Endothelial cell of umbilical vein (primary cell): ENCODE data around the gene SEMA5A. TPM values are rescaled to one million over a fixed set of nuclear protein-coding genes. Genes with fewer than 3 reads are reported as not detected.

Experiments used
- BruUV-seq: library from RNA; stranded (reverse); fragments of 400-500 nt; replicated peaks from 2 replicates; lab custom pipeline; 2021; lab: Mats Ljungman, UMichigan
- CTCF ChIA-PET: fragments of 300-600, 350-600 bp; sonication (Branson Sonifier 250); formaldehyde crosslinking; loops from one replicate; lab custom pipeline; 2021; ENCODE audit warnings: antibody characterized with exemption, inconsistent platforms; lab: Charles Lee
- POLR2A ChIA-PET: fragments of 300-600, 350-600 bp; sonication (Branson Sonifier 250); formaldehyde crosslinking; loops from one replicate; lab custom pipeline; 2021; ENCODE audit warnings: antibody characterized with exemption, inconsistent platforms; lab: Charles Lee
- DNase-seq: peaks from one replicate; pipeline ENCODE4 v3.0.0-alpha.2; 2011; ENCODE audit warnings: low read depth, low spot score
- FAIRE-seq: peaks from 2 replicates; lab custom pipeline; 2011; peaks lifted over from hg19 to GRCh38; lab: Jason Lieb, UNC
- H2AFZ ChIP-seq: 2 replicates; pipeline ENCODE4 v1.6.0; 2012; ENCODE audit warnings: low read depth, low read length, control low read depth, inconsistent platforms
- H3K27ac ChIP-seq: 2 replicates; pipeline ENCODE4 v1.5.1; 2011; ENCODE audit warnings: low read depth, mild to moderate bottlenecking, control low read depth, low read length, moderate library complexity; ENCODE audit not compliant: insufficient read depth
- H3K27me3 ChIP-seq, 2 experiments: 2 replicates each; pipeline versions ENCODE4 v1.6.0 to v1.6.1; 2011; ENCODE audit warnings: low read length in 2 of 2, mixed read lengths in 1 of 2; ENCODE audit not compliant: control insufficient read depth in 2 of 2, insufficient read depth in 2 of 2
- H3K36me3 ChIP-seq, 2 experiments: 2 replicates in 1 of 2; 3 replicates in 1 of 2; pipeline ENCODE4 v1.5.1; 2011; ENCODE audit warnings: low read length in 2 of 2, mild to moderate bottlenecking in 1 of 2, moderate library complexity in 1 of 2; ENCODE audit not compliant: control insufficient read depth in 2 of 2, insufficient read depth in 2 of 2; ENCODE audit errors: extremely low read depth in 1 of 2
- H3K4me1 ChIP-seq: 3 replicates; pipeline ENCODE4 v1.5.1; 2011; ENCODE audit warnings: mild to moderate bottlenecking, low read length; ENCODE audit not compliant: control insufficient read depth, insufficient read depth; ENCODE audit errors: extremely low read depth
- H3K4me2 ChIP-seq: 2 replicates; pipeline ENCODE4 v1.6.1; 2011; ENCODE audit warnings: low read length, control low read depth, mixed read lengths; ENCODE audit not compliant: insufficient read depth
- H3K4me3 ChIP-seq, 3 experiments: fragments of 200-600 bp in 1 of 3; sonication (generic), shearing (Covaris generic) in 1 of 3; replicated peaks in 1 of 3; 2 replicates each; pipeline ENCODE4 v1.5.1; 2011 to 2016; ENCODE audit warnings: control low read depth in 3 of 3, low read length in 3 of 3, mild to moderate bottlenecking in 2 of 3, inconsistent platforms in 1 of 3, low read depth in 1 of 3, moderate library complexity in 1 of 3; ENCODE audit not compliant: insufficient read depth in 1 of 3
- H3K79me2 ChIP-seq: 2 replicates; pipeline ENCODE4 v1.6.0; 2012; ENCODE audit warnings: low read length, inconsistent platforms; ENCODE audit not compliant: control insufficient read depth, insufficient read depth
- H3K9ac ChIP-seq: replicated peaks from 2 replicates; pipeline ENCODE3; 2011; ENCODE audit warnings: low read length, control low read depth; ENCODE audit not compliant: insufficient read depth; ENCODE audit errors: extremely low read depth
- H3K9me1 ChIP-seq: replicated peaks from 3 replicates; pipeline ENCODE4 v1.6.0; 2011; ENCODE audit warnings: mild to moderate bottlenecking, low read length; ENCODE audit not compliant: control insufficient read depth, insufficient read depth; ENCODE audit errors: extremely low read depth
- H3K9me3 ChIP-seq: replicated peaks from 2 replicates; pipeline ENCODE4 v1.5.1; 2012; ENCODE audit warnings: low read length, inconsistent platforms; ENCODE audit not compliant: control insufficient read depth, insufficient read depth
- H4K20me1 ChIP-seq: replicated peaks from 2 replicates; pipeline ENCODE3; 2011; ENCODE audit warnings: mild to moderate bottlenecking, low read length; ENCODE audit not compliant: control insufficient read depth, insufficient read depth; ENCODE audit errors: extremely low read depth
- FOS ChIP-seq: IDR thresholded peaks from 2 replicates; pipeline ENCODE4 v1.6.1; 2011; ENCODE audit warnings: mild to moderate bottlenecking, low read length, moderate library complexity, borderline replicate concordance; ENCODE audit not compliant: insufficient read depth
- JUN ChIP-seq: IDR thresholded peaks from 2 replicates; pipeline ENCODE4 v1.6.1; 2011; ENCODE audit warnings: borderline replicate concordance, low read depth; ENCODE audit not compliant: insufficient read length, insufficient read depth
- MYC ChIP-seq: IDR thresholded peaks from one replicate; pipeline ENCODE4 v1.6.1; 2011; ENCODE audit warnings: mild to moderate bottlenecking, low read depth, low read length
- dilution Hi-C: fragments of 300-500 bp; cut with MboI; formaldehyde crosslinking; loops from one replicate; pipeline ENCODE4 v1.15.0; 2019; ENCODE audit warnings: low sequenced_read_pairs; ENCODE audit not compliant: extremely low pct_ligation_motif_present
- intact Hi-C: fragments of 100-400 bp; cut with micrococcal nuclease; formaldehyde crosslinking; loops from one replicate; pipeline ENCODE4 v1.10.0; 2022
- polyA plus RNA-seq, 4 experiments: library from polyadenylated mRNA; depleted of rRNA in 3 of 4; stranded (reverse) in 3 of 4; unstranded in 1 of 4; fragments of >200 nt; gene quantifications; 2 replicates each; pipeline versions ENCODE4 v1.2.1 to v1.2.3, GENCODE V29; 2011 to 2012; ENCODE audit warnings: missing spikeins in 1 of 4
- total RNA-seq: library from RNA; stranded (reverse); gene quantifications from 2 replicates; pipeline ENCODE4 v1.2.3, GENCODE V29; 2021

The SEMA5A gene
- total and polyA plus RNA-seq, 2 donors (not counting 3 experiments of a cell fraction or from before 2014, with no cell fraction given), result 0.04 to 0.06 TPM

DNA sequence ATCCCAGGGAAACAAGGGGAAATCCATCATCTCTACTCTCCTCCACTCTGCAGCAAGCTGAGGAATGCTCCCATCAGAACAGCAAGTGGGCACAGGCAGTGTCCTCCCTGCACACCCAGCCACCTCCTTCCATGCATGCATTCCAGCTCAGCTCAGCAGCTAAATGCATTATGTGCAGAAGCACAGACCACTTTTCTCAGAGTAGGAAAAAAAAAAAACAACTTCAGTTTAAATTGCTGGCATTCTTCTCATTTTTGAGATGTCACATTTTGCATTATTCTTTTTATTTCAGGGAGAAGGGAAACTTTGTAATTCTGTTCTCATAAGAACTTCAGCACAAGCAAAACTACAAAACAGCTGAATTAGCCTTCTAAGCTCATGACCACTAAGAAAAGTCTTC is 312.2 kb downstream of the SEMA5A start:
- Histone ChIP-seq H3K4me1 (no peaks in the 10 kb centered on the region), H4K20me1 (no peaks in the 10 kb centered on the region), H3K9me3 (no peaks in the 10 kb centered on the region), H3K27ac (no peak overlapping the region), H3K79me2 (no peaks in the 10 kb centered on the region), H3K9me1 (no peaks in the 10 kb centered on the region), H3K27me3 (no peaks in the 10 kb centered on the region), H2AFZ (no peak overlapping the region), H3K9ac (no peak overlapping the region), H3K4me2 (no peak overlapping the region), H3K36me3 (no peaks in the 10 kb centered on the region), H3K4me3 (no peak overlapping the region)
- intact Hi-C loops, result no loop called here
- no TSS peak for BruUV-seq
- FAIRE-seq (no peak), DNase-seq (no peak)
- POLR2A ChIA-PET, result no interaction called here
- dilution Hi-C loops, result no loop called here
- CTCF ChIA-PET, result no interaction called here
- no peak for TF ChIP-seq JUN
- no peak for TF ChIP-seq FOS

DNA sequence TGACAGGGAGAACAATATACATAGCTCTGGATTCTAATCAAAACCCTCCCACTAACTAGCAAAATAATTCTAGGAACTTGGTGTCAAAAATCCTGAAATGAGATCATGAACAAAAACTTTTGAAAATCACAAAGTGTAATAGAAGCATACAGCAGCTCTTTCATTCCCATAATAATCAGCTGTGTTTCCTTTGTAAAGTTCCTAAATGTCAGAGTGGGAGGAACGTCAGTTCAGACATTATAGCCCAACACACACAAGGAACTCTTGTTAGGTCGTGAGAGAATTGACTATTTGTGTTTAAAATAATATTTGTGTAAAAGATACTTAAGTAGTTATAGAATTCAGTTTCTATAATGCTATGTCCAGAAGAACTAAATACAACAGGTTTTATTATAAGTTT is 312.8 kb downstream of the SEMA5A start:
- no peak overlapping the region for H2AFZ ChIP-seq
- H3K4me2 ChIP-seq, result no peak overlapping the region
- DNase-seq, result no peak
- no peaks in the 10 kb centered on the region for H3K4me1 ChIP-seq
- no peaks in the 10 kb centered on the region for H3K9me1 ChIP-seq
- dilution Hi-C loops (no loop called here), intact Hi-C loops (no loop called here)
- no peaks in the 10 kb centered on the region for H3K36me3 ChIP-seq
- BruUV-seq, result no TSS peak
- FAIRE-seq, result no peak
- H4K20me1 ChIP-seq, result no peaks in the 10 kb centered on the region
- H3K27me3 ChIP-seq, result no peaks in the 10 kb centered on the region
- no peaks in the 10 kb centered on the region for H3K9me3 ChIP-seq
- H3K4me3 ChIP-seq, result no peak overlapping the region
- H3K9ac ChIP-seq, result no peak overlapping the region
- CTCF ChIA-PET, result no interaction called here
- TF ChIP-seq MYC, result no peak
- TF ChIP-seq FOS, result no peak
- no peaks in the 10 kb centered on the region for H3K79me2 ChIP-seq
- POLR2A ChIA-PET, result no interaction called here
- no peak overlapping the region for H3K27ac ChIP-seq
